H1 (cell line): ENCODE results near the gene SWI5.

Experiments used
- CTCF ChIP-seq, 3 experiments: IDR thresholded peaks; 1 replicate in 2 of 3; 2 replicates in 1 of 3; pipeline versions ENCODE4 v1.5.1 to v1.6.1; 2011; ENCODE audit warnings: low read length in 3 of 3, mild to moderate bottlenecking in 3 of 3, inconsistent platforms in 2 of 3, low read depth in 1 of 3, moderate library complexity in 1 of 3; ENCODE audit not compliant: insufficient read depth in 1 of 3; ENCODE audit errors: control extremely low read depth in 1 of 3
- POLR2A ChIP-seq, 2 experiments: IDR thresholded peaks; 1 replicate in 1 of 2; 2 replicates in 1 of 2; pipeline ENCODE4 v1.6.1; 2011; ENCODE audit warnings: low read depth in 2 of 2, low read length in 2 of 2, mild to moderate bottlenecking in 2 of 2; ENCODE audit errors: control extremely low read depth in 1 of 2

- TF ChIP-seq CTCF (IDR thresholded peaks at IDR 0.05; ENCODE audit: control extremely low read depth in 1 of 3, insufficient read depth in 1 of 3, low read depth in 1 of 3, low read length in 3 of 3) (no peak), POLR2A (IDR thresholded peaks at IDR 0.05; ENCODE audit: control extremely low read depth in 1 of 2, low read depth in 2 of 2, low read length in 2 of 2) (no peak)
Measured at GRCh38 chr9:128288273-128289004, 12.4 kb downstream of the SWI5 start.
